NCI-H2029 treated with DMSO at 0.1 percent for 48 hours (cell line): ENCODE results near the gene NPR3.
"Not testable (repeated sequence)": the region's sequence is repeated elsewhere in the genome, so short reads cannot be mapped to it uniquely, and the experiment has no call there.

ENCODE experiments used
- DNase-seq: peaks from one replicate; lab custom pipeline; 2025; lab: John Stamatoyannopoulos, UW

Gene NPR3

GRCh38 chr5:32767948-32768467 lies 56.9 kb downstream of the NPR3 start:
- DNase-seq, result no peak

DNA sequence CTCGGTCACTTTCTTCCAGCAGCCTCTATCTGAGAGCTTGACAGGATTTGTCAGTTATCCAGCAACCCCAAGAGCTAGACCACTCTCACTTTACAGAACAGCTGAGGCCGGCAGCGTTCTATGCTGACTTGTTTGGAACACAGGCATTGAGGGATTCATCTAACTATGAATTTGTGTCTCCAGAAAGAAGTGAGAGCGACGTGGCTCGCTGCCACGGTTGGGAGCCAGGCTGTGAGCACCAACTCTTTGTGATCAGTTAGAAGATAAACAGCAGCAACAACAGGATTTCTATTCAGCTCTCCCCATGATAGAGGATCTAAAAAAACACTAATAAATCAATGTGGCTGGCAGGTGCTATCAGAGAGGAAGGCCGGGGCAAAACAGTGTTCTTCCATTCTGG lies 58.6 kb downstream of the NPR3 start:
- no peak for DNase-seq

- no peak for DNase-seq
Measured at GRCh38 chr5:32770444-32770843, 59.3 kb downstream of the NPR3 start.

GRCh38 chr5:32771037-32771436 lies 59.9 kb downstream of the NPR3 start:
- no peak for DNase-seq

DNA sequence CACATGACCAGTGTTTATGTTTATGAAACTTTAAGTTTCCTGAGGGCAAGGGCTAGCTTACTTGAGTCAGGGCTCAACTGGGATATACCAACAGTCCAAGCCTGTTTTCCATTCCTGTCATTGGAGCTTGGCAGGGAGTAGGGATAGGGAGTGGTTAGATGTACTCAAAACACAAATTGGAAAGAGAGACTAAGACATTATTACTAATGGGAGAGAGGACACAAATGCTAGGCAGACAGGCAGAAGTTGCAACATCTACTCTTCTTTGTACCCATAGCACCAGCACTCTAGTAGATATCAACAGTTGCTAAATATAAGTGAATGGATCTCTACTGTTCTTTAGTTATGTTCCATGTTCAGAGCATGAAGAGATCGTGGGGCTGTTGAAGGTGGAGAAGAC lies 62.8 kb downstream of the NPR3 start:
- no peak for DNase-seq

DNA sequence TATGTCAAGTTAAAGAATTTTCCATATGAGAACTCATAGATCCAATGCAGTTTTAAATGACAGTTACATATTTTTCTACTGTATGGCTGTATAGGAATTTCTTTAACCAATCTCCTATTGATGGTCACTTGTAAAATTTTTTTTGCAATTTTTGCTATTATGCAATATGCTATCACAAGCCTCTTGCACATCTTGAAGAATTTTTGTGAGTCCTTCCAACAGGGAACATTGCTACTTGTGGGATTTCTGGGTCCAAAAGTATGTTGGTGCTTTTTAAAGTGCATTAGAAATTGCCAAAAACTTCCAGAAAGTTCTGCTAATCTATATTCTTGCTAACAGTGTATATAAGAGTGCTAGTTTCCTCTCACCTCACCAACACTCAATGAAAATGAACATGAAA lies 65.1 kb downstream of the NPR3 start:
- DNase-seq, result no peak

GRCh38 chr5:32777222-32777621 lies 66.1 kb downstream of the NPR3 start:
- DNase-seq, result no peak

GRCh38 chr5:32777733-32778132 lies 66.6 kb downstream of the NPR3 start:
- DNase-seq, result no peak

GRCh38 chr5:32778403-32778802 lies 67.3 kb downstream of the NPR3 start:
- DNase-seq, result no peak

GRCh38 chr5:32779754-32780415 lies 68.8 kb downstream of the NPR3 start:
- no peak for DNase-seq

DNA sequence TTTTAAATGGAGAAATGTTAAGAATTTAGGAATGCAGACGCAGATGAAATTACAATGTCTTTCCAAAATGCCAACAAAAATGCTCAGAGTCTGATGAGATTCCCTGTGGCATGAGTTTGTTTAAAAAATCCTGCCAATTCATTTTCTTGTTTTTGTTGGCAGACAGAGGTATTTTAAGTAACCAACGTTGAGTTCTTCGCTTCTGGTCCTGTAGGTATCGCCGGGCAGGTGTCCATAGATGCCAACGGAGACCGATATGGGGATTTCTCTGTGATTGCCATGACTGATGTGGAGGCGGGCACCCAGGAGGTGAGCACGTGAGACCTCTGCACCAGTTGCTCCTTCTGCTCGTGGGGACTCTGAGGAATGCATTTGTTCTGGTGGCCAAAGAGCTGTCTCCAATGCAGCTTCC lies 69.4 kb downstream of the NPR3 start:
- DNase-seq, result no peak

DNA sequence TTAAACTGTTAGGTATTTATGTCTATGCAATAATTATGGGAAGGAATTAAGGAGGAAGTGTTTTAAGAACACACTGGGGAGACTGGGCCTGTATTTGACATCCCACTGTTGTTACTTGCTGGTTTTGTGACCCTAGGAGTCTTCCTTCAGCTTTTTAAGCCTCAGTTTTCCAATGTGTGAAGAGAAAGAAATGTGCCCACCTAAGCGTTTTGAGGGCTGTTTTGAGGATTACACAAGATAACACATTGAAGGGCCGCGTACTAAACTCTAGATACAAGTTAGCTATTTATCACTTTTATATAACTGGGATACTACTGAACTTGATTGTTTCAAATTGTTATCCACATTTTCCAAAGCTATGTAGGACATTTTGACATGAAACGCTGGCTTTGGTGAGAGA lies 72.5 kb downstream of the NPR3 start:
- DNase-seq, result no peak

DNA sequence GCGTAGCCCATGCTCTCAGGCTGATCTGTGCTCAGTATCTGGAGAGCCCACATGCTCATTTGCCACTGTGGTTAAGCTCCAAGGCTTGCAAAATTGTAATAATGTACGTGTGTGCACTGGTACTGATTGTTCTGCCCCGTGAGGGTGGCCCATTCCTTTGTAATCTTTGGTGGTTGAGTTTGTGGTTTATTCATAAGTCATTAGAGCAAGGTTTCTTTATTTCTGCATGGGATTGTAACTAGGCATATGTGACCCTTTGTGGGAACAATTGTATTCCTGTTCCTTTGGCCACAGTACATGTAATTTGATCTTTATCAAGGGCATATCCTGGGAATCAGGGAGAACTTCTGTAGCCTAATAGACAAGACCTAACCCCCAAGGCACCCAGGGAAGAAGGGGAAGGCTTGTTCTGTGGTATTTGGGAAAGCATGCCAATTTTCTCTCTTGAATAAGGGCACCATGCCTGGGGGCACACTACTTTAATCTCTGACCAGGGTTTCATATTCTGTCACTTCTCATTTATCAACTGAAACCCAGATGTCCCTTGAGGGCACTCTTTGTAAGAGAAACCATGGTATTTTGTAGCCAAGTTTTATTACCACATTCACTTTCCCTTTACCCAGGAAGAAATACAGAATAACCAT lies 74.6 kb downstream of the NPR3 start:
- no peak for DNase-seq

DNA sequence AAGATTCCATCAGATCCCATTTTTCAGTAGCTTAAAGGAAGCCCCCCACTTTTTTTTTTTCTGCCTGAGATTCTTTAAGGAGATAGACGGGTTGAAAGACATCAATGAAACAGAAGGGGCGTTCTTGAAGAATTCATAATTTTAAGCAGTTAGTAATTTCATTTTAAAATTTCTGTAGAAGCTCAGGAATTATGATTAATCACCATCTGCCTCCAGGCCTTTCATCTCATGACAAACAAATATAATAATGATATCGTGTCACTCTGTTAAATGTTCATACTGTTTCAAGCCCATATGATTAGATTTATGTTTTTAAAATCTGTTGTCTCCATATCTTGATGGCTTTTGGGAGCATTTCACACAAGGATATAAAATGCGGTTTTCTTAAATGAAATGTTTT lies 75.2 kb downstream of the NPR3 start:
- DNase-seq, result no peak

- no peak for DNase-seq
Measured at GRCh38 chr5:32790411-32790951, 79.4 kb downstream of the NPR3 start.

GRCh38 chr5:32791536-32792243 lies 80.6 kb downstream of the NPR3 start:
- DNase-seq, result no peak

- no peak for DNase-seq
Measured at GRCh38 chr5:32794086-32794485, 83.0 kb downstream of the NPR3 start.

DNA sequence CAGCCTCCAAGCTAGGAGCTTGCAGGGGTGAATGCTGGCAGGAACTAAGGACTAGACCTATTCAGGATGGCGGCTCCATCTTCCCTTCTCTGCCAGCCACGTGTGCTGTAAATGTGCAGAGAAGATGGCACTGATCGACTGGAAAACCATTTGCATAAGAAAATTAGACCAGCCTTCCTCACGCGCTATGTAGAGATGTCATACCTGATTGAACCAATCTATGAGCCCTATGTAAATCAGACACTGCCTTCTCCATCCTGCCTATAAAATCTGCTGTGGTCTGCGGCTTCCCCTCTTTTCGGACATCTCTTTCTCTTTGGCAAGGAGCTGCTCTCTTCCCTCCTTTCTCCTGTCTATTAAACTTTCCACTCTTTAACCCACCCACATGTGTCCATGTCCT lies 91.6 kb downstream of the NPR3 start:
- no peak for DNase-seq

- DNase-seq, result no peak
Measured at GRCh38 chr5:32803656-32804055, 92.5 kb downstream of the NPR3 start.

GRCh38 chr5:32805462-32805861 lies 94.3 kb downstream of the NPR3 start:
- DNase-seq, result not testable (repeated sequence)

GRCh38 chr5:32805971-32806638 lies 95.0 kb downstream of the NPR3 start:
- DNase-seq, result no peak

DNA sequence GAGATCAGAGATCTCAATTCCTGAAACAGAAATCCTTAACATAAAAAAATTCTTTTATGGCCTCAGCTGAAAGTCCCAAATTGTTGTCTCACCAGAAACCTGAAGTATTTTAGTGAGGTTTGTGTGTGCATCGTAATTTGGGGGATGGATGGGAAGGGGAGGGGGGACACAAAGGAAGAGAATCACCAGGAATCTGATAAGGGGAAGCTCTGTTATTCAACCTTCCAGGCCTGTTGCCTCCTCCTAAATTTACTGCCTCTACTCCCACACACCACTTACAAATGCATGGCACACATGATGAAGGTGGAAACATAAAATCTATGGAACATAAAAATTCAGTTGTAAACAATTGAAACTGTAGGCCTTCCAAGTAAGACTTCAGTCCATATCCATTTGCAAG lies 97.7 kb downstream of the NPR3 start:
- no peak for DNase-seq
